GM19025 (cell line): ENCODE results near the gene IFT80.

Experiments used
- ATAC-seq: cut with Tn5 transposase; IDR thresholded peaks from one replicate; pipeline ENCODE4 v1.9.1; 2021; ENCODE audit warnings: mild to moderate bottlenecking, low read depth, moderate library complexity; ENCODE audit not compliant: unreplicated experiment

The IFT80 gene

DNA sequence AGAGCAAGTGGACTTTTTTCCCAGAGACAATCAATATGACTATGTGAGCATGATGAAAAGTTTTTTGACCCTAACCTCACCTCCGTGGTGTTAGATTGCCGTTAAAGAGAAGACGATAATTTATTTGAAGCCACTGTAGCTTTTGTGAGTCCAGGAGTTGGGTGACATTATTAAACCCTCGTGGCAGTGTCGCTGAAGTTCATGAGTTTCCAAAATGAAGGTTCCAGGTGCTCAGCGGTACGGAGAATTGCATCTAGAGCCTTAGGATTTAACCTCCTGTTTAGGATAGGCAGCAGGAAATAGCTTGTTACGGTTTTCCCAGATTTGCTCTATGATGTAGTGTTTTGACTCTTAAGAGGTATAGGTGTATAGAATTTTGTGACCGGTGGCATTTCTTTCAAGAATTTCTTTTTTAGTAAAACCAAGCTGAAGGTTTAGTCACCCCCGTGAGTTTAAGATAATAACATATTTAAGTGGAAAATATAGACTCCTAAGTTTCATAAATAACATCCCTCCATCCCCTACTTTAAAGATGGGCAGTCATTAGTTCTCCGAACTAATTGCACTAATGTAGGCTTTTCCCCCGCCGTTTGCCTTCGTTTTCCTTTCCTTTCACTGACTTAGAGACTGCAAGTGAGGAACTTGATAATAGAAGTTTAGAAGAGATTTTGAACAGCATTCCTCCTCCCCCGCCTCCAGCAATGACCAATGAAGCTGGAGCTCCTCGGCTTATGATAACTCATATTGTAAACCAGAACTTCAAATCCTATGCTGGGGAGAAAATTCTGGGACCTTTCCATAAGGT, 2.5 kb upstream of the IFT80 start:
- no peak for ATAC-seq

DNA sequence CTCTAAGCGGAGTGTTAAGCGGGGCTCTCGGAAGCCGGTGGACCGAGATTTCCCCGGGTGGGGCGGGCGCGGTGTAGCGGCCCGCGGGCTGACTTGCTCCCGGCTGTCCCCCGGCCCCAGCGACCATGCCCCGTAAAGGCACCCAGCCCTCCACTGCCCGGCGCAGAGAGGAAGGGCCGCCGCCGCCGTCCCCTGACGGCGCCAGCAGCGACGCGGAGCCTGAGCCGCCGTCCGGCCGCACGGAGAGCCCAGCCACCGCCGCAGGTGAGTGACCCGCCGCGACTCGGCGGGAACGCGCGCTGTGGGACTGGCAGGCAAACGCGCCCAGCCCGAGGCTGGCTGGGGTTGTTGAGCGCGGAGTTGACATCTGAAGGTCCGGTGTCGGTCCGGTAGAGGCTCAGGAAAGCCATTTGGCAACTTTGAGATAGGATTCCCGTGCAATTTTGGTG, 1.7 kb upstream of the IFT80 start:
- ATAC-seq: no peak

DNA sequence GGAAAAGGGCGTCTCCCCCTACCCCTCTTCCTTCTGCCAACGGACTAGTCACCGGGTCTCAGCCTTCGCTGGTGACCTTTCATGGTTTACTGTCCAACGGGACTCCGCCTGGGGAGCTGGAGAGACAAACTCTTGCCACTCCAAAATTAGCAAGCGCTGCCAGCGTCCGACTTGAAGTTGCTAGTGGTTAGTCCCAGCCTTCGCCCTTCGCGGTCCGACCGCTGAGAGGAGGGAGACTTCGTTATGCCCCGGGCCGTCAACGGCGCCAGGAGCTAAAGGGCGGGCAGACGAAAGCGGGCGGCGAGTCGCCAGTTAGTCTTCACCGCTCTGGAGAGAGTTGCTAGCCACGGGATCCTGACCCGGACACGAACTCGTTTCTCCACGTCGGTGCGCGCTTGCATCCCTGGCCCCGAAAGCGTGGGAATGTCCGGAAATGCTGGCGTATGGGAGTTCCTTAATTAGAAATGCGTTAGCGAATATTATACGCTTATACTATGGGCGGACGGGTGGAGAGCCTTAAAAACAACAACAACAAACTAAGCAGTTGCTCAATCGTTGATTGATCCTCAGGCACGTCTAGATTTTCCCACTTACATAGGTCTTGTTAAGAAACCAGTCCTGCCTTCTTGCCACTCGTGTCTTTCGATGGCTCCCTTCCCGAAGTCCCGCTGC, 1.1 kb upstream of the IFT80 start:
- peak; percentile 15 for ATAC-seq

DNA sequence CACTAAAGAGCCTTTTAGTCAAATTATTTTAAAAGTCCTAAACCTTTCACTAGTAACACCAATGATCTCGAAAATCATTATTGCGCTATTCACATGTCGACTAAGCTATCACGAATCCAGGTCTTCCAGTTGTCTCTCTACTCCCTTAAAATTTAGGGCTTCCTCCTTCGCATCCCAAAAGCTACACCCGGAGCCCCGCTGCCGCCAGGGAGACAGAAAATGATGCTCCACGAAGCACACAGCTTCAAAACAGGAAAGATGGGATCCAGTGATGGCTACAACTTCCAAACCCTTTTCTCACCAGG, 253 bp downstream of the IFT80 start:
- ATAC-seq: peak; percentile 7

DNA sequence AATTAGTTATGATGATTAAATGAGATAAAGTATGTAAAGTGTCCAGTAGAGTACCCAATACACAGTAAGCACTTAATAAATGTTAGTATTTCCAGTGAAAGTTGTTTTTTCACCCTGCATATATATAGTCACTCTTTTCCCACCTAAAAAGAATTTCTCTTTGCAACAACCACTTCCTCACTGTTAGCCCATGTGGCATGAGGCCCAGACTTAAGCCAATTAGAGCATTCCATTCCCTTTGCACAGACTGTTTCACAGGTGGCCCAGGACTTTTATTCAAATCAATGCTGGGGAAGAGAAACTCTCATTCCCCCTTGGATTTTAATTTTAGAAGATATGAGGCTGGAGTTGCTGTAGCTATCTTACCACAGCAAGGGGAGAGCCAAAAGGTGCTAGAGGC, 3.7 kb downstream of the IFT80 start:
- no peak for ATAC-seq

DNA sequence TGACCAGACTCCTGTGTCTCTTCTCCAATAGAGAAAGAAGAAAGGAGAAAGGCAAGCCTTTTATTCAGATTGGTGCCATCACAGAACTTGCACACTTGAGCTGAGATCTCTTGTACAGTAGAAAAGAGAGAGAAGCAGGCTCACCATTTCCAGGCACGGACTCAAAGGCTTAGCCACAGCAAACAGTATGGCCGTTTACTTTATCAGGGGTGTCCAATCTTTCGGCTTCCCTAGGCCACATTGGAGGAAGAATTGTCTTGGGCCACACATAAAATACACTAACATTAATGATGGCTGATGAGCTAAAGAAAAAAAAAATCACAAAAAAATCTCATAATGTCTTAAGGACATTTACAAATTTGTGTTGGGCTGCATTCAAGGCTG, 5.0 kb downstream of the IFT80 start:
- ATAC-seq: no peak

DNA sequence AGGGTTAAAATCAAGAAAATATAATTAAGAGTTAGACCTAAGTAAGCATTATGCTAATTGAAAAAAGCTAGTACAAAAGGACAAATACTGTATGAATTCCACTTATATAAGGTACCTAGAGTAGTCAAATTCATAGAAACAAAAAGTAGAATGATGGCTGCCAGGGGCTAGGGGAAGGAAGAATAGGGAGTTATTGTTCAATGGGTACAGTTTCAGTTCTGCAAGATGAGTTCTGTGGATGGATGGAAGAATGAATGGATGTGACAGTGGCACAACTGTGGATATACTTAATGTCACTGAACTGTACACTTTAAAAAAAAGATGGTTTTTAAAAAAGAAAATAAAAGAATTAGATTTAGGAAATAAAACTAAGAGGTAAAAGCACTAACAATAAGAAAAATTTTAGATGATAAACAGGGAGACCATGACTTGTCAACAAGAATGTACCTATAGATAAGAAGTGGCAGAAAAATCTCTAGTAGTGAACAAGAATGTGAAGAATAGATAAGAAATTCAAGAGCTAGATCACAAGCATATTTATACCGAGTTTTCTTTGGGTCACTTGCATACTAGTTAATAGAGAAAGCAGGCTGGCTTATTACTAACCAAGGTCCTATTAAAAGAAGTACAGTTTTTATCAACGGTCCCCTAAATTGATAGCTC, 5.5 kb downstream of the IFT80 start:
- no peak for ATAC-seq

DNA sequence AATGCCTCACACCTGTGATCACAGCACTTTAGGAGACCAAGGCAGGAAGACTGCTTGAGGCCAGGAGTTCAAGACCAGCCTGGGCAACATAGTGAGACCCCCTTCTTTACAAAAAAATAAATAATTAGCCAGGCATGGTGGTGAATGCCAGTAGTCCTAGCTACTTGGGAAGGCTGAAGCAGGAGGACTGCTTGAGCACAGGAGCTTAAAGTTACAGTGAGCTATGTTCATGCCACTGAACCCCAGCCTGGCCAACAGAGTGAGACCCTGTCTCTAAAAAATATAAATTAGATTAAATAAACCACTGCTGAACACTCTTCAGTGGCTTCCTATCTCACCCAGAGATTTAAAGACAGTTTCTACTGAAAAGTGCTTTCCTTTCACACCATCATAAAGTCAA, 6.2 kb downstream of the IFT80 start:
- ATAC-seq: no peak

DNA sequence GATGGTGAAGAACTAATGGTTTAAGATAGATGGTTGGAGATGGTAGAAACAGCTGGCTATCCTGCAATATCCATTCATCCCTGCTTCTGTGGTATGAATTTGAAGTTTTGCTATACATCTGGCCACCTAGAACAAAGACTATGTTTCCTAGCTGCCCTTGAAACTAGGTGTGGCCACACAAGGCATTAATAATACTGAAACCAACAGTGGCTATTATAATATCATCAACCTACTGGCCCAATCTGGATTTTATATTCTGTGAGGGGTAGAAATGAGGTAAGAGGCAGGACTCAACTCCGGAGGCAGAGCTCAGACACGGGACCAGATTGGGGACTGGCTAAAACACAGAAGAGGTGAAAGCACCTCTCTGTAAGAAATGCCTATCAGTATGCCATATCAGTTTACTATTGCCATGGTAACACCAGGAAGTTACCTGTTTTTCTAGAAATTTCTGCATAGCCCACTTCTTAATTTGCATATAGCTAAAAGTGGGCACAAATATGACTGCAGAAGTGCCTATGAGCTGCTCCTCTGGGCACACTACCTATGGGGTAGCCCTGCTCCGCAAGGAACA, 8.4 kb downstream of the IFT80 start:
- ATAC-seq: no peak

DNA sequence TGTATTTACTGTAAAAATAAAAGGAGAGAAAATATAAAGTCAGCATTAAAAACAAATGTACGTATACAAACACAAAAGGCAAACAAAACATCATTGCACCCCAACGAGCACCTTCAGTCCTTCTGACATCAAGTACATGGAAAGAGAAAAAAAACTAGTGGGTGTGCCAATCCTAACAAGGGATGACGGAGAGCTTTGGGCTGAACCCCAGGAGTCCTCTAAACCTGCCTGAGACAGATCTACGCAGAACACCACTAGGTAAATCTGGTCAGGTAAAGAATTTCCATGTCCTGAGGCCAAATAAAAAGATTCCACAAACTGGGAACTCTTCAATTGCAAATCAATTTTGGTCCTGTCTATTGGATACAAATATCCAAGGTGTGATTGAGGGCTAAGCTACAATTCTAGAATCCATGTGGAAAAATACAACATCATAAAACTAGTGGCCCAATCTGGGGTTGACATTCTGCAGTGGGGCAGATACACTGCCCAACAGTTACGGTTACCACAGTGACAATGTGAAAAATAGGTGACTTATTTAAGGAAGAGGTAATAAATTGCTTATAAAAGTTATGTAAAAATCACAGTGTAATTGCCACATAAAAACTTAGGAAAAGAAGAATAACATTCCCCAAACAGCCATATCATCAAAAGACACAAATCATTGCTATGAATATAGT, 14.2 kb downstream of the IFT80 start:
- no peak for ATAC-seq

DNA sequence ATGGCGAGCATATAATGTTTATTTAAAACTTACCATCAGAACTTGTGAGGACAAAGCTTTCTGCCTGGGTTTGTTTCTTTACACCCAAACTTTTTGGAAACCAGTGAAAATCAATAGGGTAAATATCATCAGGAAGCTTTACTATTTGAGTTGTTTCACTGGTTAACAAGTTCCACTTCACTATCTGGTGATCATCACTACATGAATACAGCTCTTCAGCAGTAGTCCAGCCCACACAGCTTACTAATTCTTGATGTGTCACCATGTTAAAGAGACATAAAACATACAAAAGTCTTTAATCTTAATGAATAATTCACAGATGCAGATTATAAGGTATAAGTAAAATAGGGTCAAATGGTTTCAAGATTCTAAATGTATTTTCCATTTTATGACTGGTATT, 17.6 kb downstream of the IFT80 start:
- ATAC-seq: no peak

DNA sequence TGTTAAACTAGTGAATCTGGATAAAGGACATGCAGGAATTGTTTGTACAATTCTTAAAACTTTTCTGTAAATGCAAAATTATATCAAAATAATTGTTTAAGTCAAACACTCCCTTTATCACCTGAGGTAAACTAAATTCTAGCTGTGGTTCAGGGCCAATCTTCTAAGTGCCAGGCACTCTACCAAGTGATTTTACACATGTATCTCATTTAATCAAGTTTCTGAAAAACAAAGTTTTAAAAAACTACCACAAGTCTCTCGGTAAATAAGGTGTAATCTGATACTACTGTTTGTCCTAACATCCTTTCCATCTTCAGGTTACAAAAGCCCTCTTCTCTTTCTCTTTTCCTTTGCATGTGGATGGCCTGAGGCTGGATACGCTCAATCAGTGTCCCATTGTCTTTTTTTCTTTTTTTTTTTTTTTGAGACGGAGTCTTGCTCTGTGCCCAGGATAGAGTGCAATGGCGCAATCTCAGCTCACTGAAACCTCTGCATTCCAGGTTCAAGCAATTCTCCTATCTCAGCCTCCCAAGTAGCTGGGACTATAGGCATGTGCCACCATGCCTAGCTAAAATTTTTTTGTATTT, 19.3 kb downstream of the IFT80 start:
- ATAC-seq: no peak

DNA sequence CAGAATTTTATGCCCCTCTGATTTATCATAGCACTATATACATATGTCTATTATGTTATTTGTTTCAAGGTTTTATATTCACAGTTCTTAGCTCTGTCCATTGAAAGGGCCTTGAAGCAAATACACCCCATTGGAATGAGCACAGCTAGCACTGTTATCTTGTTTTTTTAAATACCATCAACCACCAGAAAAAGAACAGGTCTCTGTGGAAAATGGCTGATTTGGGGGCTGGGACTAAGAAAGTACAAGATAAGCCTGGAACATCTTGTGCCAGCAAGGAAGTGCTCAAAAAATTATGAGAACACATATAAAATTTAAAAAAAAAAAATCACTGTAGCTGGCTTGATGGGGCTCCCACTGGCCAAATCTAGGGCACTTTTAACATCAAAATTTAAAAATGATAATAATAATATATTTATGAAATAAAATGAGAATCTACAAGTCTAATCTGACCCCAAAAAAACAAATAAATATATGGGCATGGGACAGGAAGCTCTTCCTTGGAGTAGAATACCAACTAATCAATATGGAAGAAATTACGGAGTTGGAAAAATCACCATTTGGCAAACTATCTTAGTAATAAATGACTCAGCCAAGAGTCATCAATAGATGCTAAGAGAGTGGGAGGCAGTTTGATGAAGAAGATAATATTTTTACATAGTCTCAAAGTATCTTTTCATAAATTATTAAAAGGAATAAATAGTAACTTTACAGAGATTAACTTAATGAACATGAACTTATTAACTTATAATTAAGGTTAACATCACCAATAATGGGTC, 20.5 kb downstream of the IFT80 start:
- no peak for ATAC-seq

DNA sequence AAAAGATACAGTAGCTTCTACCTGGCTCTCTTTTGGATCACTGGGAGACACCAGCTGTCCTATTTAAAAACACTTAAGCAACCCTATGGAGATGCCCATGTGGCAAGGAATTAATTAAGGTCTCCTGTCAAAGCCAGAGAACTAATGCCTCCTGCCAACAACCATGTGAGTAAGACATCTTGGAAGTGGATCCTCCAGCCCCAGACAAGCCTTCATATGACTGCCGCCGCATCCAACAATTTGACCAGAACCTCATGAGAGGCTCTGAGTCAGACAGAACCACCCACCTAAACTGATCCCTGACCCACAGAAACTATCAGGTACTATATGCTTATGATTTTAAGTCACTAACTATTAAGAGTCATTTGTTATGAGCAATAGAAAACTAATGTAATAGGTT, 22.3 kb downstream of the IFT80 start:
- ATAC-seq: no peak

DNA sequence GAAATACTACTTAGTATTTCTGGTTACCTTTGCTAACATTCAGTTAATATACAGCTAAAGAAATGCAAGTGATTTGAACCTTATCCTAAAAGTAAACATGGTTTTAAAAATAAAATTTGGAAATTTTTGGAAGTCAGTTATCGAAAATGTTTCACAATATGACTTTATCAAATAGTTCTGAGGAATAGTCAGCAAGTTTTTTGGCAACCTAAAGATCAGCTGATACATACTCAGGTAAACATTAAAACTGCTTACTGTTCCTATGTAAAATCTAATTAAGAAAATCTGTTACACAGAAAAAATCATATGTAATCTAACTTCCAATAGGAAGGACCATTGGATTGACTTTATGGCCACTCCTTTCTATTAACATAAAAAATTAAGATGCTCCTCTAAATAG, 24.1 kb downstream of the IFT80 start:
- no peak for ATAC-seq

DNA sequence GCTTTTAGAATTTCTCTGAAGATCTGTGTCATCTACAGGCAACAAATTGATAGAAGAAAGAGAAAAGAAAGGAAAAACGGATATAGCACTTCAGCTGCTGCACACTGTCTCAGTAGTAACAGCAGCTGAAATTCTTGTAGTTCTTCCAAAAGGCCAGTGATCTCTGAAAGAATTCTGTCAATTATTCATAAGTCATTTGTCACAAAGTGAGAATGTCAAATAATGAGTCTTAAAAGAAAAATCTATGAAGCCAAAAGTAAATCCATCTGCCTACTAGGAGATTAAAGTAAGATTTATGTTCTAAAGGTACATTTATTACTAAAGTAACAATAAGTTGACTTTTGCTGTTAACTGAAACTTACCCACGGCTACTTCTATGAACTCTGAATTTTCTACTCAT, 24.6 kb downstream of the IFT80 start:
- ATAC-seq: no peak

DNA sequence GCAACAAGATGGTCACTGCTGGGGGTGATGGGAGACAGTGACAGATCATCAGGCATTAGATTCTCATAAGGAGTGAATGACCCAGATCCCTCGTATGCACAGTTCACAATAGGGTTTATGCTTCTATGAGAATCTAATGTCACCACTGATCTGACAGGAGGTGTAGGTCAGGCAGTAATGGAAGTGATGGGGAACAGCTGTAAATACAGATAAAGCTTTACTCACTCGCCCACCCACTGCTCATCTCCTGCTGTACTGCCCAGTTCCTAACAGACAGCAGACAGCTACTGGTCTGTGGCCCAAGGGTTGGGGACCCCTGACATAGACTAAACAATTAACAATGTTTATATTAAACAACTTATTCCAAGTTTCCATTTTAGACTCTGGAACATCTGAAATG, 25.4 kb downstream of the IFT80 start:
- ATAC-seq: no peak

DNA sequence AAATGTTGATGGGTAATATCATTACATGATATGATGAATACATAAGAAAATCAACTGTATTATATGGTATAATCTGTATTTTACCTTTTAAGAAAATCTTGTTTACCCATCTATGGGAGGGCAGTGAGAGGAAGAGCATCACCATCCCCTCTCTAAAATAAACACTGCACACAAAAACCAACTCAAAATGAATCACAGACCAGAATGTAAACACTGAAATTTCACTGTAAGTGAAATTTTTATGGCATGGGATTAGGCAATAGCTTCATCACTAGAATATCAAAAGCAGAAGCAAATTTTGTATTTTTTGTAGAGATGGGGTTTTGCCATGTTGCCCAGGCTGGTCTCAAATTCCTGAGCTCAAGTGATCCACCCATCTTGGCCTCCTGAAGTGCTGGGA, 26.2 kb downstream of the IFT80 start:
- no peak for ATAC-seq

DNA sequence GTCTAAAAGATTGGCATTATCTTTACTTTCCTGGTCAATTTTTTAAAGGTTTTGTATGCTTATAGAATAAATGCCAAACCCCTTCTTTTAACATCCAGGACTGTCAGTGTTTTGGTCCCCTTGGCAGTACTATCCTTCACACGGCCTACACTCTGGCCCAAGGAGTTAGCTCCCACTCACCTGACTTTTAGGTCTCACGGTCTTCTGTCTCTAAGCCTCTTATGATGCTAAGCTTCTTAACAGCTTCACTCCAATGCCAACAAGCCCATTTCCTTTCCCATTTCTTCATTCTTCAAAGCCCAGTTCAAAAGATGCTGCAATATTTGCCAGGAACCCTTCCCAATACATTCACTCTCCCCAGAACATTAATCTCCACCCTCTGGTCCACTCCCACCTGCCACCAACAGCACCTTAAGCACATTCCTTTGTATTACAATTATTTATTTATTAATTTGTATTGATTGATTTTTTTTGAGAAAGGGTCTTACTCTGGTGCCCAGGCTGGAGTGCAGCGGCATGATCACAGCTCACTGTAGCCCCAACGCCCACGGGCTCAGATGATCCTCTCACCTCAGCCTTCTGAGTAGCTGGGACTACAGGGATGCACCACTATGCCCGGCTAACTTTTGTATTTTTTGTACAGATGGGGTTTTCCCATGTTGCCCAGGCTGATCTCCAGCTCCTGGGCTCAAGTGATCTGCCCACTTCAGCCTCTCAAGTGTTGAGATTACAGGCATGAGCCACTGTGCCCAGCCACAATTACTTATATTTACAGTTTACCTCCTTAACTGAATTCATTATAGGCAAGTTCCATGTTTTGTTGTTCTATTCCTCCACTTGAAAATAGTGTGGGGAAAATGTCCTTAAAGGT, 27.8 kb downstream of the IFT80 start:
- no peak for ATAC-seq
